HepG2 (cell line): ENCODE results near the gene ACTN3. TPM values are rescaled to one million over a fixed set of nuclear protein-coding genes. Genes with fewer than 3 reads are reported as not detected.

ENCODE experiments used
- AHDC1 ChIP-seq: sonication (generic); formaldehyde crosslinking; IDR thresholded peaks from 2 replicates; pipeline ENCODE4 v1.5.1; 2020; ENCODE audit warnings: mild to moderate bottlenecking, missing genetic modification reagents, borderline replicate concordance
- DZIP1 ChIP-seq: sonication (generic); formaldehyde crosslinking; IDR thresholded peaks from 2 replicates; pipeline ENCODE4 v1.5.0; 2020; ENCODE audit warnings: mild to moderate bottlenecking, missing genetic modification reagents
- NR3C1 ChIP-seq: sonication (generic); formaldehyde crosslinking; IDR thresholded peaks from 2 replicates; pipeline ENCODE4 v1.4.0; 2020; ENCODE audit warnings: missing genetic modification reagents
- RAD51 ChIP-seq: fragments of 450-650 bp; IDR thresholded peaks from 2 replicates; pipeline ENCODE4 v1.6.1; 2016; ENCODE audit warnings: borderline replicate concordance
- RFX1 ChIP-seq: fragments of 450-650 bp; IDR thresholded peaks from 2 replicates; pipeline ENCODE4 v1.6.1; 2017
- ZNF274 ChIP-seq: sonication (generic); formaldehyde crosslinking; IDR thresholded peaks from 2 replicates; pipeline ENCODE4 v1.5.1; 2020; ENCODE audit warnings: mild to moderate bottlenecking, missing genetic modification reagents
- ZNF34 ChIP-seq: sonication (generic); formaldehyde crosslinking; IDR thresholded peaks from 2 replicates; pipeline ENCODE4 v1.4.0; 2020; ENCODE audit warnings: mild to moderate bottlenecking, missing genetic modification reagents, borderline replicate concordance
- ZNF768 ChIP-seq: sonication (generic); formaldehyde crosslinking; IDR thresholded peaks from 2 replicates; pipeline ENCODE4 v1.4.0; 2020; ENCODE audit warnings: missing genetic modification reagents
- ZNF790 ChIP-seq: sonication (generic); formaldehyde crosslinking; IDR thresholded peaks from 2 replicates; pipeline ENCODE4 v1.8.0; 2022; ENCODE audit warnings: missing genetic modification reagents, mild to moderate bottlenecking, borderline replicate concordance
- polyA plus RNA-seq, 8 experiments: library from polyadenylated mRNA; depleted of rRNA in 3 of 8; stranded (reverse) in 7 of 8; unstranded in 1 of 8; fragments of >200 nt; fragmentation: Illumina TruSeq in 4 of 8; extraction: Trizol in 4 of 8; gene quantifications; 2 replicates each; pipeline versions ENCODE4 v1.2.1 to v1.2.3, GENCODE V29; 2011 to 2016; ENCODE audit warnings: low read depth in 4 of 8, missing spikeins in 1 of 8, mixed read lengths in 1 of 8; ENCODE audit not compliant: insufficient read depth in 1 of 8
- total RNA-seq, 5 experiments: library from RNA; depleted of rRNA; stranded (reverse); fragments of >200 nt; fragmentation: Illumina TruSeq; extraction: Trizol; gene quantifications; 2 replicates each; pipeline ENCODE4 v1.2.3, GENCODE V29; 2016; ENCODE audit warnings: low read depth in 1 of 5
- TF ChIP-seq, protein P1 (sequence below): sonication (generic); formaldehyde crosslinking; IDR thresholded peaks from 2 replicates; pipeline ENCODE4 v1.4.0; 2020; ENCODE audit warnings: mild to moderate bottlenecking, missing genetic modification reagents, borderline replicate concordance

ACTN3 gene
- total and polyA plus RNA-seq, 2 of the 13 experiments (the other 11 are each of a cell fraction or from before 2014, with no cell fraction given), result 0.04 to 0.09 TPM

DNA sequence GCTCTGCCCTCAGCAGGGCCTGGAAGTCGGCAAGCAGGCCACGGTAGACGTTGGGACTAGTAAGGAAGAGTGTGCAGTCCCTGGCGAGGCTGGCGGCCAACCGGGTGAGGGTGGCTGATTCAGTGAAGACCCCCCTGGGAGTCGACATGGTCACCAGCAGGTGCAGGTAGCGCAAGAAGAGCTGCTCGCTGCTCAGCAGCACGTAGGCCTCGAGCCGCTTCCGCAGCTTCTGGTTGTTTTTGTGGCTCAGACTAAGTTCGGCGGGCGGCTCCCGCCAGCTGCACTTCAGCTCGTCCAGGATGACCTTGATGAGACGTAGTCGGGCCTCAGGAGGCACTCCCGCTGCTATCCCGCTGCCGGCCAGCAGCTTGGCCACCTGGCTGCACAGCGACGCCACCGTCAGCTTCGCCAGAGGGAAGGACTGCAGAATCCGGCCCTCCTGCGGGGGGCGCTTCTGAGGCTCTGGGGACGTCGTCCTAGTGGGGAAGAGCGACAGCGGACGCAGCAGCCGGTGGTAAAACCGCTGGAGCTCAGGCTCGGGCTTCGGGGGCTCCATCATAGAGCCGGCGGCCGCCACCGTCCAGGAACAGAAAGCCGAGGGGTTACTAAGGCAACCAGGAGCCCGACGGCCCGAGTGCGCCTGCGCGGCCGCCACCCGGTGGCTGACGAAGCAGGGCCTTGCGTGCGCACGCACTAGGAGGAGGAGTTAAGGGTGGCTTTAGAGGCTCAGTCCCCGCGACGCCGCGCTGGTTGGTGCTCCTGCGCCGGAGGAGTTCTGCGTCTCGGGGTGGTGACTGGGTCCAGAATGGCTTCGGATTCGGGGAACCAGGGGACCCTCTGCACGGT lies 46.0 kb downstream of the ACTN3 start, which contains the start of the genes CCDC87 and CCS (continued):
- TF ChIP-seq, protein P1, sequence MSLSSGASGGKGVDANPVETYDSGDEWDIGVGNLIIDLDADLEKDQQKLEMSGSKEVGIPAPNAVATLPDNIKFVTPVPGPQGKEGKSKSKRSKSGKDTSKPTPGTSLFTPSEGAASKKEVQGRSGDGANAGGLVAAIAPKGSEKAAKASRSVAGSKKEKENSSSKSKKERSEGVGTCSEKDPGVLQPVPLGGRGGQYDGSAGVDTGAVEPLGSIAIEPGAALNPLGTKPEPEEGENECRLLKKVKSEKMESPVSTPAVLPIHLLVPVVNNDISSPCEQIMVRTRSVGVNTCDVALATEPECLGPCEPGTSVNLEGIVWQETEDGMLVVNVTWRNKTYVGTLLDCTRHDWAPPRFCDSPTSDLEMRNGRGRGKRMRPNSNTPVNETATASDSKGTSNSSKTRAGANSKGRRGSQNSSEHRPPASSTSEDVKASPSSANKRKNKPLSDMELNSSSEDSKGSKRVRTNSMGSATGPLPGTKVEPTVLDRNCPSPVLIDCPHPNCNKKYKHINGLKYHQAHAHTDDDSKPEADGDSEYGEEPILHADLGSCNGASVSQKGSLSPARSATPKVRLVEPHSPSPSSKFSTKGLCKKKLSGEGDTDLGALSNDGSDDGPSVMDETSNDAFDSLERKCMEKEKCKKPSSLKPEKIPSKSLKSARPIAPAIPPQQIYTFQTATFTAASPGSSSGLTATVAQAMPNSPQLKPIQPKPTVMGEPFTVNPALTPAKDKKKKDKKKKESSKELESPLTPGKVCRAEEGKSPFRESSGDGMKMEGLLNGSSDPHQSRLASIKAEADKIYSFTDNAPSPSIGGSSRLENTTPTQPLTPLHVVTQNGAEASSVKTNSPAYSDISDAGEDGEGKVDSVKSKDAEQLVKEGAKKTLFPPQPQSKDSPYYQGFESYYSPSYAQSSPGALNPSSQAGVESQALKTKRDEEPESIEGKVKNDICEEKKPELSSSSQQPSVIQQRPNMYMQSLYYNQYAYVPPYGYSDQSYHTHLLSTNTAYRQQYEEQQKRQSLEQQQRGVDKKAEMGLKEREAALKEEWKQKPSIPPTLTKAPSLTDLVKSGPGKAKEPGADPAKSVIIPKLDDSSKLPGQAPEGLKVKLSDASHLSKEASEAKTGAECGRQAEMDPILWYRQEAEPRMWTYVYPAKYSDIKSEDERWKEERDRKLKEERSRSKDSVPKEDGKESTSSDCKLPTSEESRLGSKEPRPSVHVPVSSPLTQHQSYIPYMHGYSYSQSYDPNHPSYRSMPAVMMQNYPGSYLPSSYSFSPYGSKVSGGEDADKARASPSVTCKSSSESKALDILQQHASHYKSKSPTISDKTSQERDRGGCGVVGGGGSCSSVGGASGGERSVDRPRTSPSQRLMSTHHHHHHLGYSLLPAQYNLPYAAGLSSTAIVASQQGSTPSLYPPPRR (CRISPR knock-in tag), result peak; percentile 19; the same call in 1 of the 2 replicates
- peak; percentile 72; the same call in 1 of the 2 replicates for TF ChIP-seq ZNF34
- TF ChIP-seq AHDC1 (CRISPR knock-in tag), result peak; percentile 32; the same call in 1 of the 2 replicates
- 0 out of 2 replicates have a peak, but pooled peaks have one; percentile 86 for TF ChIP-seq ZNF790 (CRISPR knock-in tag)
- TF ChIP-seq RFX1, result peak; percentile 91
- TF ChIP-seq NR3C1 (CRISPR knock-in tag), result no peak
- TF ChIP-seq RAD51, result no peak
- TF ChIP-seq DZIP1 (CRISPR knock-in tag), result no peak; the same call in 1 of the 2 replicates
- TF ChIP-seq ZNF768 (CRISPR knock-in tag), result peak; percentile 69
- 0 out of 2 replicates have a peak, but pooled peaks have one; percentile 11 for TF ChIP-seq ZNF274 (CRISPR knock-in tag)
